ENCODE results near the gene CD99.
A peak's percentile ranks its signal among the peaks of the same experiment; 100 is the strongest.
"Not testable (repeated sequence)": the region's sequence is repeated elsewhere in the genome, so short reads cannot be mapped to it uniquely, and the experiment has no call there.

The CD99 gene

GRCh38 chrX:2774776-2775175 lies 83.7 kb downstream of the CD99 start:
- DNase-seq = no peak

- not testable (repeated sequence) for DNase-seq
These were observed 89.6 kb downstream of the CD99 start for GRCh38 chrX:2780472-2781225.

- DNase-seq = no peak
These were observed 90.1 kb downstream of the CD99 start for GRCh38 chrX:2781226-2781571.

- peak in 1 of 2 experiments; percentile 19 for DNase-seq
These were observed 90.6 kb downstream of the CD99 start for GRCh38 chrX:2781698-2782097.

GRCh38 chrX:2782171-2782570 lies 91.1 kb downstream of the CD99 start:
- no peak for DNase-seq

GRCh38 chrX:2782778-2783177 lies 91.7 kb downstream of the CD99 start:
- no peak for DNase-seq

GRCh38 chrX:2784026-2784425 lies 92.9 kb downstream of the CD99 start:
- no peak for DNase-seq

GRCh38 chrX:2785538-2785937 lies 94.4 kb downstream of the CD99 start:
- no peak for DNase-seq

GRCh38 chrX:2788980-2789379 lies 97.9 kb downstream of the CD99 start:
- no peak for DNase-seq

- DNase-seq = no peak
These were observed 98.5 kb downstream of the CD99 start for GRCh38 chrX:2789569-2789968.
